ENCODE results near the gene NOVA2. TPM values are rescaled to one million over a fixed set of nuclear protein-coding genes. Genes with fewer than 3 reads are reported as not detected.

Gene NOVA2
- polyA plus RNA-seq, 1 of the 3 experiments (the other 2 are of a cell fraction) = 1.9 TPM

GRCh38 chr19:46002678-46003275, 29.1 kb upstream of the NOVA2 start:
- POLR2A ChIA-PET = interaction anchor here (0.6 kb wide), 1 partner anchor 67 kb away, joined by 4 read pairs; no protein-coding TSS in a partner anchor
- 87% methylated on average over 8 of the region's 15 CpGs for WGBS (ENCODE audit: low lambda C conversion rate)
- no peak overlapping the region for H3K4me3 ChIP-seq (ENCODE audit: low read depth in 2 of 2, low read length in 1 of 2)

GRCh38 chr19:46000491-46001246, 27.0 kb upstream of the NOVA2 start:
- WGBS (ENCODE audit: low lambda C conversion rate) = 30% methylated on average over 31 of the region's 34 CpGs
- H3K79me2 ChIP-seq (ENCODE audit: insufficient read depth) = peaks cover 16% of the 10 kb centered on the region
- H3K27me3 ChIP-seq (ENCODE audit: insufficient read depth) = no peaks in the 10 kb centered on the region
- peak overlapping the region; percentile 52 to 63 for H3K4me3 ChIP-seq (ENCODE audit: low read depth in 2 of 2, low read length in 1 of 2)
- H3K36me3 ChIP-seq (replicated peaks in 1 of 2; ENCODE audit: control insufficient read depth in 1 of 2, insufficient read depth in 2 of 2, low read length in 1 of 2) = no peaks in the 10 kb centered on the region
- 0 out of 2 replicates have a peak overlapping the region, but pooled peaks have one; percentile 2 for H2AFZ ChIP-seq (ENCODE audit: low read depth)
- DNase-seq = peak; percentile 95
- TF ChIP-seq RFX5 (IDR thresholded peaks at IDR 0.05; ENCODE audit: low read length) = peak; percentile 94
- no peak for TF ChIP-seq PBX3 (IDR thresholded peaks at IDR 0.05)
- CTCF ChIA-PET = interaction anchor here (1.0 to 2.0 kb wide), 3 partner anchors 9 to 28 kb away, joined by 3 to 8 read pairs (median 5); no protein-coding TSS in a partner anchor
- peak overlapping the region in 1 of 2 experiments; percentile 29; a peak in 1 of 4 replicates for H3K27ac ChIP-seq (ENCODE audit: low read depth in 2 of 2, low read length in 1 of 2)
- no peaks in the 10 kb centered on the region for H3K9me3 ChIP-seq
- POLR2A ChIA-PET = no interaction called here
- H3K4me1 ChIP-seq (ENCODE audit: control insufficient read depth in 1 of 2, insufficient read depth in 2 of 2, low read depth in 1 of 2, low read length in 1 of 2) = peaks cover 0 to 12% of the 10 kb centered on the region in 2 experiments; a peak in 1 of 4 replicates
- H4K20me1 ChIP-seq (ENCODE audit: insufficient read depth) = no peaks in the 10 kb centered on the region
- H3K9me2 ChIP-seq = no peaks in the 10 kb centered on the region
- no peak overlapping the region for H3K9ac ChIP-seq
- H3F3A ChIP-seq (replicated peaks; ENCODE audit: insufficient read depth) = peaks cover 12% of the 10 kb centered on the region
- peak overlapping the region; percentile 73 for H3K4me2 ChIP-seq

More at GRCh38 chr19:46002678-46003275, 29.1 kb upstream of the NOVA2 start:
- H4K20me1 ChIP-seq (ENCODE audit: insufficient read depth) = no peaks in the 10 kb centered on the region
- TF ChIP-seq IRF3 (IDR thresholded peaks at IDR 0.05; ENCODE audit: low read depth, low read length) = no peak
- TF ChIP-seq SMC3 (IDR thresholded peaks at IDR 0.05; ENCODE audit: low read depth, low read length) = no peak
- TF ChIP-seq NRF1 (IDR thresholded peaks at IDR 0.05; ENCODE audit: low read depth, low read length) = no peak
- H3K27me3 ChIP-seq (ENCODE audit: insufficient read depth) = no peaks in the 10 kb centered on the region
- H3K4me2 ChIP-seq = no peak overlapping the region
- no peaks in the 10 kb centered on the region for H3K36me3 ChIP-seq (replicated peaks in 1 of 2; ENCODE audit: control insufficient read depth in 1 of 2, insufficient read depth in 2 of 2, low read length in 1 of 2)
- H3K9me3 ChIP-seq = no peaks in the 10 kb centered on the region
- H3K79me2 ChIP-seq (ENCODE audit: insufficient read depth) = no peaks in the 10 kb centered on the region
- no peak overlapping the region for H2AFZ ChIP-seq (ENCODE audit: low read depth)
- no peaks in the 10 kb centered on the region for H3K9me2 ChIP-seq
- H3F3A ChIP-seq (replicated peaks; ENCODE audit: insufficient read depth) = peaks cover 12% of the 10 kb centered on the region
- no peak overlapping the region for H3K27ac ChIP-seq (ENCODE audit: low read depth in 2 of 2, low read length in 1 of 2)
- CTCF ChIA-PET = interaction anchor here (0.7 to 2.0 kb wide), 4 partner anchors 9 to 37 kb away, joined by 3 to 8 read pairs (median 4); no protein-coding TSS in a partner anchor
- no peak overlapping the region for H3K9ac ChIP-seq
- no peak for DNase-seq
- H3K4me1 ChIP-seq (ENCODE audit: control insufficient read depth in 1 of 2, insufficient read depth in 2 of 2, low read depth in 1 of 2, low read length in 1 of 2) = peaks cover 0 to 6% of the 10 kb centered on the region in 2 experiments; a peak in 1 of 4 replicates
